Stimulated activated effector memory CD8-positive, alpha-beta T cell treated with anti-CD3 and anti-CD28 coated beads, Interleukin-12 subunit alpha, Interleukin-12 subunit beta, amount 100 ng/mL, for 72 hours (primary cell): Measurements from ENCODE around the gene OVCH1.
"Not testable (repeated sequence)": the region's sequence is repeated elsewhere in the genome, so short reads cannot be mapped to it uniquely, and the experiment has no call there.

ENCODE experiments used
- ATAC-seq: fragments of 150-1000 bp; cut with Tn5 transposase; 2 replicates; pipeline ENCODE4 v1.10.0; 2021
- DNase-seq, 2 donors: peaks; one replicate each; pipeline ENCODE4 v3.0.0; 2021 to 2022; ENCODE audit warnings: low spot score in 2 of 2
- H3K27ac Mint-ChIP-seq: one replicate; pipeline ENCODE4 v1.8.0; 2022; ENCODE audit warnings: mild to moderate bottlenecking, mixed read lengths
- H3K36me3 Mint-ChIP-seq: one replicate; pipeline ENCODE4 v1.8.0; 2022; ENCODE audit warnings: mild to moderate bottlenecking, mixed read lengths
- H3K4me1 Mint-ChIP-seq: one replicate; pipeline ENCODE4 v1.8.0; 2022; ENCODE audit warnings: mixed read lengths
- H3K4me3 Mint-ChIP-seq: one replicate; pipeline ENCODE4 v1.8.0; 2022; ENCODE audit warnings: mild to moderate bottlenecking, mixed read lengths
- H3K9me3 Mint-ChIP-seq: one replicate; pipeline ENCODE4 v1.8.0; 2022; ENCODE audit warnings: mixed read lengths

The OVCH1 gene

DNA sequence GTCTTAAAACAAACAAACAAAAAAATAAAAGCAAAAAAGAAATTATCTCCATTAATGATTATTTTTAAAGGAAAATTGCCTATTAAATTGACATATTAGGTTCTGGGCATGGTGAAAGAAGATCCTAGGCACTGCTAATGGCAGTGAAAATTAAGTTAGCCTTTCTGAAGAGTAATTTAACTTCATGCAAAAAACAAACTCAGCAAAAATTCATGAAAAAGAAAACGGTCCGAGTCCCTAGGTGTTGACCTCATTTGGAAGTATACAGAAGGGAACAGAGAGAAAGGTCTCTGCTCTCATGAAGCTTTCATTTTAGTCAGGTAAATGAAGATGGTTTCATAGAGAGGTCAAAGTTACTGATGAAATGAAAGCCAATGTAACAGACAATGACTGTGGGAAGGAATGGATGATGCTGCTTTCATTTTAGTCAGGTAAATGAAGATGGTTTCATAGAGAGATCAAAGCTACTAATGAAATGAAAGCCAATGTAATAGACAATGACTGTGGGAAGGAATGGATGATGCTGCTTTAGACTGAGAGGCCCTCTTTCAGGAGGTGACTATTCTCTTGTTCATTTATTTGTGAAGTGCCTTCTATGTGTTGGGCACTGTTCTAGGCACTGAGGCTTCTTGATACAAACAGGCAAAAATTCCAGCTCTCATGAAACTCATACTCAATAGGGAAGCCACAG is 50.1 kb downstream of the OVCH1 start:
- H3K27ac Mint-ChIP-seq, result no peak overlapping the region
- no peaks in the 10 kb centered on the region for H3K9me3 Mint-ChIP-seq
- H3K36me3 Mint-ChIP-seq, result no peaks in the 10 kb centered on the region
- no peaks in the 10 kb centered on the region for H3K4me1 Mint-ChIP-seq
- ATAC-seq, result no peak
- DNase-seq, result no peak
- H3K4me3 Mint-ChIP-seq, result no peak overlapping the region

DNA sequence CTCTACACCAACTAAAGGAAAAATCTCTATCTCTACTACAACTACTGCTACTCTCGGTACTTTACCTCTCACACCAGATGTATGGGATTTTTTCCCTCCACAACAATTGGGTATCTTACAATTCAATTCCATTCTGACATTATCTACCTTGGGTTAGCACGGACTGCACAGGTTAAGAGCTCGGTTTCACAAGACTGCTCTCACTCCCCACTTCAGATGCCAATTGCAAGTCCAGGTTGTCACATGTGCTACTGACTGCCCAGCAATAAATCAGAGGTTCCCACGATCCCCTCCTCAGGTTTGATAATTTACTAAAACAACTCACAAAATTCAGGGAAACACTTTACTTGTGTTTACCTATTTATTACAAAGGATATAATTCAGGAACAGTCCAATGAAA is 58.0 kb downstream of the OVCH1 start:
- DNase-seq (no peak), ATAC-seq (no peak)
- Mint-ChIP-seq H3K4me1 (no peaks in the 10 kb centered on the region), H3K9me3 (no peaks in the 10 kb centered on the region), H3K4me3 (no peak overlapping the region), H3K27ac (no peak overlapping the region), H3K36me3 (no peaks in the 10 kb centered on the region)

DNA sequence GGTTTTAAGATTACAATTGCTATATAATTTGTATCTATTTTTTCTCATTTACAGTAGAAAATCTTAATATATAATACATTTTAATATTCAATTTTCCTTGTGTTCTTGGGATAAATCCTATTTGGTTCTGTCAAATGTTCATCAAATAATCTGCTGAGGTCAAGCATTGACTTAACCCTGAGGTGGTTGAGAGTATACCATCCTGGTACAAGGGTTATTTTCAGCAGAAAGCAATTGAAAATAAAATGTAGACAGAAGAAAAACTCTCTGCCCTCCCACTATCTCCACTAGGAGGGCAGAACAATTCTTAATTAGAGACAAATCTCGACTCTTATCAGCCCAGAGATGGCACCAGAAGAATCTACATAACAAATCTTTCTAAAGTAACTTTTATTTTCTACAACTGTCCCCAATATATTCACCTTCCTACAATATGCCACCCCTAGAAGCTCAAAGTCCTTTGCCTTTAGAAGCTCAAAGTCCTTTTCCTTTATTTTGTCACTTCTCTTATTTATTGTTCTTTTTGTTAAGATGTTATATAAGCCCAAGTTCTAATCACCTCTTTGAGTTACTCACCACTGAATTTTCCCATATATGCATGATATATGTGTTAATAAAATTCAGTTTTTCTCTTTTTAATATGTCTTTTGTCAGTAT is 58.6 kb downstream of the OVCH1 start:
- Mint-ChIP-seq H3K4me3 (no peak overlapping the region), H3K9me3 (no peaks in the 10 kb centered on the region), H3K4me1 (no peaks in the 10 kb centered on the region), H3K27ac (no peak overlapping the region), H3K36me3 (no peaks in the 10 kb centered on the region)
- DNase-seq (no peak), ATAC-seq (no peak)

DNA sequence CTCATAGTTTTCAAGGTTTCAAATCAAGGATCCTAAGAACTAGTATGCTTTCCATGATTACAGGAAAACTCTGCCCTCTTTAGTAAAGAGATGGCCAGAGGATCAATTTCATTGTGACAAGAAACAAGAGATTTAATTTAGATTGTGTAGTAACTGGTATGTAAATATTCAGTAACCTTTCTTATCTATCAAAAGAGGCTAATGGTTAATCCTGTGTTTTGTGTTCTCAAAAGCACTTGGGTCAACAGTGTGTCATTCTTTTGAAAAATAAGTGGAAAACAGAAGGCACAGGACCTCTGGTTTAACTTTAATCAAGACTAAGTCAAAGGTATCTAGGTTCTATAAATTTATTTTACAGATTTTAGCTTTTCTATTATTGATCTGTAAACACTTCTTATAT is 59.9 kb downstream of the OVCH1 start:
- no peak overlapping the region for H3K27ac Mint-ChIP-seq
- no peak for DNase-seq
- no peaks in the 10 kb centered on the region for H3K4me1 Mint-ChIP-seq
- ATAC-seq, result no peak
- H3K9me3 Mint-ChIP-seq, result no peaks in the 10 kb centered on the region
- no peak overlapping the region for H3K4me3 Mint-ChIP-seq
- no peaks in the 10 kb centered on the region for H3K36me3 Mint-ChIP-seq

GRCh38 chr12:29436815-29437214 is 60.7 kb downstream of the OVCH1 start:
- not testable (repeated sequence) for H3K27ac Mint-ChIP-seq, DNase-seq, H3K9me3 Mint-ChIP-seq, H3K4me1 Mint-ChIP-seq, H3K4me3 Mint-ChIP-seq, ATAC-seq, H3K36me3 Mint-ChIP-seq

DNA sequence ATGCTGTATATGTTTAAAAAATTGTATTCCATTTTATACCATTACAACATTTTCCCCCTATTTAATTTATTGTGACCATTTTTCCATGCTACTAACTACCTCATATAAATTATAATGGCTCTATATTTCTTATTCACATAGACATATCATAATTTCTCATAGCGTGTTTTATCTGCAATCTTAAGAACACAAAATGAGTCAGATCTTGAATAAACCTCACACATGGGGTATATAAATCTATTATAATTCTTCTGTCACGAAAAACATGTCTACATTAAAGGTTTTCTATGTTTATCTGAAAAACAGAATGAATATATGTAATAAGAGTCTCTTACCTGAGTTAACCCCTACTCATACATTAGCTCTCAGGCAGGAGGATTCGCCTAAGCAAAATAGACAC is 66.0 kb downstream of the OVCH1 start:
- no peak for ATAC-seq
- Mint-ChIP-seq H3K4me3 (no peak overlapping the region), H3K4me1 (no peaks in the 10 kb centered on the region), H3K27ac (no peak overlapping the region), H3K36me3 (no peaks in the 10 kb centered on the region), H3K9me3 (no peaks in the 10 kb centered on the region)
- DNase-seq, result no peak

GRCh38 chr12:29430716-29431044 is 66.8 kb downstream of the OVCH1 start:
- no peak for ATAC-seq
- no peaks in the 10 kb centered on the region for H3K4me1 Mint-ChIP-seq
- H3K36me3 Mint-ChIP-seq, result no peaks in the 10 kb centered on the region
- DNase-seq, result no peak
- no peak overlapping the region for H3K27ac Mint-ChIP-seq
- H3K9me3 Mint-ChIP-seq, result no peaks in the 10 kb centered on the region
- H3K4me3 Mint-ChIP-seq, result no peak overlapping the region

- no peaks in the 10 kb centered on the region for H3K4me1 Mint-ChIP-seq
- no peak overlapping the region for H3K4me3 Mint-ChIP-seq
- no peaks in the 10 kb centered on the region for H3K9me3 Mint-ChIP-seq
- no peaks in the 10 kb centered on the region for H3K36me3 Mint-ChIP-seq
- no peak overlapping the region for H3K27ac Mint-ChIP-seq
- DNase-seq (no peak), ATAC-seq (no peak)
These were observed 67.3 kb downstream of the OVCH1 start for GRCh38 chr12:29429999-29430715.

DNA sequence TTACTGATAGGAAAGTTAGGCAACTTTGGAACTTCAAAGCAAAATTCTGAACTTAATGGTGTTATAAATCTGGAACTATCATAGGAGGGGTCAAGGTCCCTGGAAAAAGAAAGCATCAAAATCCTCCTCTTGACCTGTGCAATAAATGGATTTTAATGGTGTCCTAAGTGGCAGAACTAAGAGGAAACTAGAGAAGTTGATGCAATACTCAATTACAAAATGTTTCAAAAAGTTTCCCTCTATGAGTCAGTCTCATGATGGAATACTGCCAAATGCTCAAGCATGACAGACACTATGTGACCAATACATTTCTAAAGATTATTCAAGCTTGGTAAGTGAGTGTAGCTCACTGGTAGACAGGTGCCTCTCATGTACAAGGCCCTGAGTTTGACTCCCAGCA is 68.9 kb downstream of the OVCH1 start:
- Mint-ChIP-seq H3K36me3 (no peaks in the 10 kb centered on the region), H3K4me3 (no peak overlapping the region), H3K9me3 (no peaks in the 10 kb centered on the region), H3K4me1 (no peaks in the 10 kb centered on the region), H3K27ac (no peak overlapping the region)
- DNase-seq, result no peak
- ATAC-seq, result peak; percentile 85

DNA sequence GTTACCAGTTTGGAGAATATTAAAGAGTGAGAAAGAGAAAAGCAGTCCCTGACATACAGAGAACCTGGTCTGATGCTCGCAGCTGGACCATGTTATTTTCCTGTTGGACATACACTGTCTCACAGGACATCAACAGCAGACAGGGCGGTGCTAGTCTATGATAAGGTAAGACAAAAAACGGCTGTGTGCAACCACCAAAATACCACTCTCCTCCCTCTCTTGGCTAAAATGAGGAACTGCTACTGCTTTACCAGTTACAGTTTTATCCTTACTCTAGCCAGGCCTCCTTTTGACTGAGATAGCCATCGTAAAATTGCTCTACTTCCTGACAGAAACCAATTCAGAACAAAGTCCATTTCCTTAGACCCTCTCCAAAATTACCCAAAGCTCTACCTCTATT is 69.5 kb downstream of the OVCH1 start:
- Mint-ChIP-seq H3K36me3 (no peaks in the 10 kb centered on the region), H3K9me3 (no peaks in the 10 kb centered on the region), H3K4me3 (no peak overlapping the region), H3K4me1 (no peaks in the 10 kb centered on the region), H3K27ac (no peak overlapping the region)
- ATAC-seq, result peak; percentile 61
- no peak for DNase-seq

DNA sequence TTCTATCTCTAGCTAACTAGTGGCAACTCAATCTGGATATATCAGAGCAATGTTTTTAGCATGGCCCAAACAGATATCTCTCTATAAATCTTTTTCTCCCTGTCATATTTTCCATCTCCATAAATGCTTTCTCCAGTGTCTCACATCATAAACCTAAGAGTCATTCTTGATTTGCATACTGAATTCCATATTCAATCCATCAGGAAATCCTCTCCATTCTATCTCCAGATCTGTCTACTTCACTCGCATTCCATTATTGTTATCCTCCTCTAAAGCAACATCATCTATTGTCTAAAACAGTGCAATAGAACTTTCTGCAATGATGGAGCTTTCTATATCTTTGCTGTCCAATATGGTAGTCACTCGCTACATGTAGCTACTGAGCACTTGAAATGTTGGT is 71.0 kb downstream of the OVCH1 start:
- Mint-ChIP-seq H3K36me3 (no peaks in the 10 kb centered on the region), H3K4me1 (no peaks in the 10 kb centered on the region), H3K9me3 (no peaks in the 10 kb centered on the region), H3K4me3 (no peak overlapping the region), H3K27ac (no peak overlapping the region)
- no peak for DNase-seq
- ATAC-seq, result no peak

DNA sequence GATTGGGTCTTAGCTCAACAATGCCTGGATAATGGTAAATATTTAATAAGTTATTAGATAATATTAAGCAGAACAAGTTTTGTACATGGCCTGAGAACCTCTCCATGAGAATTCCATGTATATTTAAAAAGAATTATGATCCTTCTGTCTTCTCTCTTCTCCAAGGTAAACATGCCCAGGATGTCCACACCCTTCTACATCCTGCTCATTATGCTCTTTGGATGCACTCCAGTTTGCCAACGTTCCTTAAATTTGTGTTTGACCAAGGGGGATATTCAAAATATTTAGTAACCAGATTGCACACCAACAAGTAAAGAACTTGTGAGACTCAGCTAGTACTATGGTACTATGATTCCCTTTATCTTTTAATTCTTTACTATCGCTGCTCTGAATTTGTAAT is 71.8 kb downstream of the OVCH1 start:
- no peaks in the 10 kb centered on the region for H3K36me3 Mint-ChIP-seq
- no peak overlapping the region for H3K4me3 Mint-ChIP-seq
- H3K4me1 Mint-ChIP-seq, result no peaks in the 10 kb centered on the region
- no peak for DNase-seq
- no peak for ATAC-seq
- H3K9me3 Mint-ChIP-seq, result no peaks in the 10 kb centered on the region
- H3K27ac Mint-ChIP-seq, result no peak overlapping the region

DNA sequence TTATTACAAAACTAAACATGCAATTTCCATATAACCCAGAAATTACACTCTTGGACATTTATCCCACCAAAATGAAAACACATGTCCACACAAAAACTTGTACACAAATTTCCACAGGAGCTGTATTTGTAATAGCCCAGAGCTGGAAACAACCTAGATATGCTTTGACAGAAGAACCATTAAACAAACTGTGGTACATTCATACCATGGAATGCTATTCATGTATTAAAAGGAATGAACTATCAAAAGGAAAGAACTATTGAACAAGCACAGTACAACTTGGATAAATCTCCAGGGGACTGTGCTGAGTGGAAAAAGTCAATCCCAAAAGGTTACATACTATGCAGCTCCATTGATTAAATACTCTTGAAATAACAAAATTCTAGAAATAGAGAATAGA is 80.7 kb downstream of the OVCH1 start:
- DNase-seq, result no peak
- Mint-ChIP-seq H3K9me3 (no peaks in the 10 kb centered on the region), H3K27ac (no peak overlapping the region), H3K4me3 (no peak overlapping the region), H3K36me3 (no peaks in the 10 kb centered on the region), H3K4me1 (no peaks in the 10 kb centered on the region)
- ATAC-seq, result no peak

DNA sequence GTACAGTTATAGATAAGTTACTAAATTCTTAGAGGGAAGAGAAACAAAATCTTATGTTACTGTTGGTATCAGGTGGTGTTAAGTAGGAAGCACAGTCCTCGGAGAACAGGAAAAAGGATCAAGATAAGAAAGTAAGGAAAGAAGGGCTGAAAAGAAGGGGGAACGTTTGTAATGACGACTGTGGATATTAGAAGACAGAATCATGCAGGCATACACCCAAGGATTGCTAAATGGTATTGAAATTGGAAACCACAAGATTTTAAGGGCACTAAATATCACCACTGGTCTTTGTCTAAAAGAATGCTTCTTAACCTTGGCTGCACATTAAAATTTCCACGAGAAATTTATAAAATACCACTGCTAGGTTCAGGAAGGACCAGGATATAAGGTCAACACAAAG is 82.4 kb downstream of the OVCH1 start:
- H3K9me3 Mint-ChIP-seq, result no peaks in the 10 kb centered on the region
- H3K4me1 Mint-ChIP-seq, result no peaks in the 10 kb centered on the region
- DNase-seq (no peak), ATAC-seq (no peak)
- H3K36me3 Mint-ChIP-seq, result no peaks in the 10 kb centered on the region
- no peak overlapping the region for H3K4me3 Mint-ChIP-seq
- H3K27ac Mint-ChIP-seq, result no peak overlapping the region

GRCh38 chr12:29414368-29414767 is 83.1 kb downstream of the OVCH1 start:
- H3K4me1 Mint-ChIP-seq, result no peaks in the 10 kb centered on the region
- no peak overlapping the region for H3K4me3 Mint-ChIP-seq
- ATAC-seq (no peak), DNase-seq (no peak)
- no peaks in the 10 kb centered on the region for H3K9me3 Mint-ChIP-seq
- H3K27ac Mint-ChIP-seq, result no peak overlapping the region
- H3K36me3 Mint-ChIP-seq, result no peaks in the 10 kb centered on the region

GRCh38 chr12:29405561-29405960 is 91.9 kb downstream of the OVCH1 start:
- ATAC-seq (no peak), DNase-seq (no peak)
- no peak overlapping the region for H3K4me3 Mint-ChIP-seq
- no peaks in the 10 kb centered on the region for H3K9me3 Mint-ChIP-seq
- no peaks in the 10 kb centered on the region for H3K36me3 Mint-ChIP-seq
- no peaks in the 10 kb centered on the region for H3K4me1 Mint-ChIP-seq
- no peak overlapping the region for H3K27ac Mint-ChIP-seq
